ENCODE results near the gene NEXN.
"Not testable (repeated sequence)": the region's sequence is repeated elsewhere in the genome, so short reads cannot be mapped to it uniquely, and the experiment has no call there.

NEXN gene

GRCh38 chr1:77906019-77906545, 17.7 kb downstream of the NEXN start:
- DNase-seq (ENCODE audit: low spot score) = no peak

- no peak for DNase-seq (ENCODE audit: low spot score)
These were observed 18.2 kb downstream of the NEXN start for GRCh38 chr1:77906624-77907023.

GRCh38 chr1:77910116-77910515, 21.7 kb downstream of the NEXN start:
- no peak for DNase-seq (ENCODE audit: low spot score)

- DNase-seq (ENCODE audit: low spot score) = not testable (repeated sequence)
These were observed 30.5 kb downstream of the NEXN start for GRCh38 chr1:77918918-77919317.

- DNase-seq (ENCODE audit: low spot score) = no peak
These were observed 37.1 kb downstream of the NEXN start for GRCh38 chr1:77925518-77925917.

- no peak for DNase-seq (ENCODE audit: low spot score)
These were observed 37.5 kb downstream of the NEXN start for GRCh38 chr1:77925956-77926355.

- no peak for DNase-seq (ENCODE audit: low spot score)
These were observed 38.3 kb downstream of the NEXN start for GRCh38 chr1:77926561-77927357.

GRCh38 chr1:77927414-77927813, 39.0 kb downstream of the NEXN start:
- no peak for DNase-seq (ENCODE audit: low spot score)

GRCh38 chr1:77929806-77930205, 41.4 kb downstream of the NEXN start:
- DNase-seq (ENCODE audit: low spot score) = no peak

GRCh38 chr1:77938651-77939050, 50.2 kb downstream of the NEXN start:
- no peak for DNase-seq (ENCODE audit: low spot score)

- no peak for DNase-seq (ENCODE audit: low spot score)
These were observed 52.6 kb downstream of the NEXN start for GRCh38 chr1:77940921-77941570.

- no peak for DNase-seq (ENCODE audit: low spot score)
These were observed 54.1 kb downstream of the NEXN start for GRCh38 chr1:77942400-77943140.

GRCh38 chr1:77945345-77945744, 56.9 kb downstream of the NEXN start:
- DNase-seq (ENCODE audit: low spot score) = no peak

- DNase-seq (ENCODE audit: low spot score) = no peak
These were observed 60.5 kb downstream of the NEXN start for GRCh38 chr1:77948841-77949424.

- no peak for DNase-seq (ENCODE audit: low spot score)
These were observed 62.4 kb downstream of the NEXN start for GRCh38 chr1:77950873-77951272.

GRCh38 chr1:77951328-77951727, 62.9 kb downstream of the NEXN start:
- DNase-seq (ENCODE audit: low spot score) = no peak

- DNase-seq (ENCODE audit: low spot score) = no peak
These were observed 65.5 kb downstream of the NEXN start for GRCh38 chr1:77953907-77954306.

- no peak for DNase-seq (ENCODE audit: low spot score)
These were observed 66.1 kb downstream of the NEXN start for GRCh38 chr1:77954521-77954920.

GRCh38 chr1:77955709-77956108, 67.3 kb downstream of the NEXN start:
- no peak for DNase-seq (ENCODE audit: low spot score)

- DNase-seq (ENCODE audit: low spot score) = no peak
These were observed 68.0 kb downstream of the NEXN start for GRCh38 chr1:77956464-77956863.

- no peak for DNase-seq (ENCODE audit: low spot score)
These were observed 70.0 kb downstream of the NEXN start for GRCh38 chr1:77958391-77958790.

- DNase-seq (ENCODE audit: low spot score) = no peak
These were observed 70.4 kb downstream of the NEXN start for GRCh38 chr1:77958850-77959249.

All from CD4-positive, alpha-beta T cell treated with Interleukin-6 at 100 ng/mL for 8 hours (primary cell).